OCI-LY3 (cell line): Measurements from ENCODE around the gene HGF.

ENCODE experiments used
- CTCF ChIP-seq: fragments of 200-600, 300-600 bp; sonication (generic); IDR thresholded peaks from 2 replicates; pipeline ENCODE4 v1.5.1; 2014; ENCODE audit warnings: antibody characterized with exemption, low read length, low read depth
- EZH2phosphoT487 ChIP-seq: fragments of 200-600 bp; shearing (Covaris generic); IDR thresholded peaks from 2 replicates; pipeline ENCODE4 v1.6.1; 2018; ENCODE audit warnings: antibody characterized with exemption, mixed run types, low read depth

- no peak for TF ChIP-seq CTCF
- no peak for TF ChIP-seq EZH2phosphoT487
These were observed 33.8 kb downstream of the HGF start for GRCh38 chr7:81736091-81736490.
